ENCODE measurements around the gene LONRF2. TPM values are rescaled to one million over a fixed set of nuclear protein-coding genes. Genes with fewer than 3 reads are reported as not detected.

Gene LONRF2
- total RNA-seq, 1 donor from 2014 or later: 7.6 TPM

GRCh38 chr2:100233061-100233460 lies 89.2 kb downstream of the LONRF2 start:
- H3K4me1 ChIP-seq: no peaks in the 10 kb centered on the region
- H3K36me3 ChIP-seq: no peaks in the 10 kb centered on the region
- H3K4me3 ChIP-seq: no peak overlapping the region
- DNase-seq (ENCODE audit: low spot score in 2 of 2): no peak
- TF ChIP-seq CTCF (IDR thresholded peaks at IDR 0.05): no peak
- H3K27me3 ChIP-seq: no peaks in the 10 kb centered on the region
- H3K27ac ChIP-seq: no peak overlapping the region
- intact Hi-C loops (cut with DNase I): no loop called here
- H3K9me3 ChIP-seq: no peaks in the 10 kb centered on the region

- DNase-seq (ENCODE audit: low spot score in 2 of 2): no peak
- no peaks in the 10 kb centered on the region for H3K27me3 ChIP-seq
- no peaks in the 10 kb centered on the region for H3K9me3 ChIP-seq
- H3K4me3 ChIP-seq: no peak overlapping the region
- no peak overlapping the region for H3K27ac ChIP-seq
- H3K4me1 ChIP-seq: no peaks in the 10 kb centered on the region
- intact Hi-C loops (cut with DNase I): no loop called here
- H3K36me3 ChIP-seq: no peaks in the 10 kb centered on the region
- TF ChIP-seq CTCF (IDR thresholded peaks at IDR 0.05): no peak
These were observed 91.5 kb downstream of the LONRF2 start for GRCh38 chr2:100230754-100231153.

- Histone ChIP-seq H3K27me3 (no peaks in the 10 kb centered on the region), H3K27ac (no peak overlapping the region), H3K4me3 (no peak overlapping the region), H3K36me3 (no peaks in the 10 kb centered on the region), H3K9me3 (no peaks in the 10 kb centered on the region), H3K4me1 (no peaks in the 10 kb centered on the region)
- DNase-seq (ENCODE audit: low spot score in 2 of 2): no peak
- intact Hi-C loops (cut with DNase I): no loop called here
- TF ChIP-seq CTCF (IDR thresholded peaks at IDR 0.05): no peak
These were observed 93.3 kb downstream of the LONRF2 start for GRCh38 chr2:100228967-100229366.

- TF ChIP-seq CTCF (IDR thresholded peaks at IDR 0.05): no peak
- Histone ChIP-seq H3K4me1 (no peaks in the 10 kb centered on the region), H3K36me3 (no peaks in the 10 kb centered on the region), H3K9me3 (no peaks in the 10 kb centered on the region), H3K4me3 (no peak overlapping the region), H3K27me3 (no peaks in the 10 kb centered on the region), H3K27ac (no peak overlapping the region)
- intact Hi-C loops (cut with DNase I): no loop called here
- no peak for DNase-seq (ENCODE audit: low spot score in 2 of 2)
These were observed 93.9 kb downstream of the LONRF2 start for GRCh38 chr2:100228415-100228814.

- Histone ChIP-seq H3K9me3 (no peaks in the 10 kb centered on the region), H3K4me1 (no peaks in the 10 kb centered on the region), H3K36me3 (no peaks in the 10 kb centered on the region), H3K27ac (no peak overlapping the region), H3K4me3 (no peak overlapping the region), H3K27me3 (no peaks in the 10 kb centered on the region)
- intact Hi-C loops (cut with DNase I): no loop called here
- TF ChIP-seq CTCF (IDR thresholded peaks at IDR 0.05): no peak
- DNase-seq (ENCODE audit: low spot score in 2 of 2): no peak
These were observed 97.2 kb downstream of the LONRF2 start for GRCh38 chr2:100224988-100225710.

- intact Hi-C loops (cut with DNase I): no loop called here
These were observed 98.8 kb downstream of the LONRF2 start for GRCh38 chr2:100223502-100223901.

More at GRCh38 chr2:100223502-100223901, 98.8 kb downstream of the LONRF2 start:
- H3K4me3 ChIP-seq: no peak overlapping the region
- H3K9me3 ChIP-seq: no peaks in the 10 kb centered on the region
- no peak for DNase-seq (ENCODE audit: low spot score in 2 of 2)
- H3K36me3 ChIP-seq: no peaks in the 10 kb centered on the region
- no peak for TF ChIP-seq CTCF (IDR thresholded peaks at IDR 0.05)
- no peak overlapping the region for H3K27ac ChIP-seq
- H3K4me1 ChIP-seq: no peaks in the 10 kb centered on the region
- H3K27me3 ChIP-seq: no peaks in the 10 kb centered on the region
